DOHH2 (cell line): ENCODE data around the gene IL23R.

Experiments
- H3F3A ChIP-seq: fragments of 200-600 bp; sonication (generic), shearing (Covaris generic); 2 replicates; pipeline ENCODE4 v1.6.0; 2016; ENCODE audit warnings: antibody characterized with exemption, mild to moderate bottlenecking; ENCODE audit not compliant: control insufficient read depth, insufficient read depth
- H3K27ac ChIP-seq: fragments of 200-600 bp; sonication (generic); 2 replicates; pipeline ENCODE4 v1.5.1; 2014; ENCODE audit warnings: low read depth, mild to moderate bottlenecking, low read length, moderate library complexity
- H3K27me3 ChIP-seq: fragments of 200-600 bp; sonication (generic); 2 replicates; pipeline ENCODE4 v1.6.1; 2014; ENCODE audit warnings: mild to moderate bottlenecking, low read length, mixed read lengths; ENCODE audit not compliant: control insufficient read depth
- H3K36me3 ChIP-seq: fragments of 200-600 bp; sonication (generic); 2 replicates; pipeline ENCODE4 v1.6.1; 2014; ENCODE audit warnings: mild to moderate bottlenecking, low read length, moderate library complexity, mixed read lengths; ENCODE audit not compliant: control insufficient read depth
- H3K4me1 ChIP-seq: fragments of 200-600 bp; sonication (generic); 2 replicates; pipeline ENCODE4 v1.6.1; 2014; ENCODE audit warnings: mild to moderate bottlenecking, low read length, mixed read lengths; ENCODE audit not compliant: control insufficient read depth
- H3K4me2 ChIP-seq: fragments of 200-600 bp; sonication (generic); 2 replicates; pipeline ENCODE4 v1.6.0; 2014; ENCODE audit warnings: mild to moderate bottlenecking, low read length, moderate library complexity
- H3K4me3 ChIP-seq: fragments of 200-600 bp; sonication (generic); 2 replicates; pipeline ENCODE4 v1.5.1; 2014; ENCODE audit warnings: mild to moderate bottlenecking, low read length, mixed read lengths
- H3K79me2 ChIP-seq: fragments of 200-600 bp; sonication (generic); 2 replicates; pipeline ENCODE4 v1.6.1; 2014; ENCODE audit warnings: mild to moderate bottlenecking, low read length, mixed read lengths; ENCODE audit not compliant: control insufficient read depth
- H3K9me2 ChIP-seq: fragments of 200-600 bp; sonication (generic); replicated peaks from 2 replicates; pipeline ENCODE4 v1.6.1; 2014; ENCODE audit warnings: mild to moderate bottlenecking, low read length, mixed read lengths; ENCODE audit not compliant: control insufficient read depth
- H3K9me3 ChIP-seq: fragments of 200-600 bp; sonication (generic); 2 replicates; pipeline ENCODE4 v1.6.1; 2014; ENCODE audit warnings: antibody characterized with exemption, low read length, mixed read lengths; ENCODE audit not compliant: control insufficient read depth, insufficient read depth
- H4K20me1 ChIP-seq: fragments of 200-600 bp; sonication (generic); 2 replicates; pipeline ENCODE4 v1.6.0; 2014; ENCODE audit warnings: low read depth, mild to moderate bottlenecking, antibody characterized with exemption, low read length, moderate library complexity; ENCODE audit not compliant: control insufficient read depth, insufficient read depth
- EZH2phosphoT487 ChIP-seq: fragments of 200-600 bp; sonication (generic); IDR thresholded peaks from 2 replicates; pipeline ENCODE4 v1.6.1; 2017; ENCODE audit warnings: borderline replicate concordance, mild to moderate bottlenecking, antibody characterized with exemption, low read length, moderate library complexity, mixed read lengths
- TF ChIP-seq, protein P1 (sequence below): fragments of 200-600 bp; sonication (generic); IDR thresholded peaks from one replicate; pipeline ENCODE4 v1.5.1; 2014; ENCODE audit warnings: antibody characterized with exemption, mild to moderate bottlenecking, low read depth, low read length; ENCODE audit not compliant: poor library complexity, severe bottlenecking

IL23R gene

DNA sequence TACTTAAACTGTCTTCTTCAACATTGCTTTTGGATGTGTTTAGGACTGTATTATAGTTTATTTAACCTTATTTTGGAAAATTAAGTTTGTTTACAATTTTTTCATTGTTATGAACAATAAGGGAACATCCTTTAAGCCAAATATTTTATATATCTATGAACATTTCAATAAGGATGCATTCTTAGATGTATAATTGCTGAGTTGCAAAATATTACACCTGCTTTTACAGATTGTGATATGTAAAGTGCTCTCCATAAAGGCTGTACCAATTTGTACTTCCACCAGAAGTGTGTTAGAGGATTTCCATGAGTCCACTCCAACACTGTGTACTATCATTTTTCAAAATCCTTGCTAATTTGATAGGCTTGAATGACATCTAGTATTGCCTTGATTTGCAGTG, 7.7 kb downstream of the IL23R start:
- TF ChIP-seq EZH2phosphoT487 = no peak
- TF ChIP-seq, protein P1, sequence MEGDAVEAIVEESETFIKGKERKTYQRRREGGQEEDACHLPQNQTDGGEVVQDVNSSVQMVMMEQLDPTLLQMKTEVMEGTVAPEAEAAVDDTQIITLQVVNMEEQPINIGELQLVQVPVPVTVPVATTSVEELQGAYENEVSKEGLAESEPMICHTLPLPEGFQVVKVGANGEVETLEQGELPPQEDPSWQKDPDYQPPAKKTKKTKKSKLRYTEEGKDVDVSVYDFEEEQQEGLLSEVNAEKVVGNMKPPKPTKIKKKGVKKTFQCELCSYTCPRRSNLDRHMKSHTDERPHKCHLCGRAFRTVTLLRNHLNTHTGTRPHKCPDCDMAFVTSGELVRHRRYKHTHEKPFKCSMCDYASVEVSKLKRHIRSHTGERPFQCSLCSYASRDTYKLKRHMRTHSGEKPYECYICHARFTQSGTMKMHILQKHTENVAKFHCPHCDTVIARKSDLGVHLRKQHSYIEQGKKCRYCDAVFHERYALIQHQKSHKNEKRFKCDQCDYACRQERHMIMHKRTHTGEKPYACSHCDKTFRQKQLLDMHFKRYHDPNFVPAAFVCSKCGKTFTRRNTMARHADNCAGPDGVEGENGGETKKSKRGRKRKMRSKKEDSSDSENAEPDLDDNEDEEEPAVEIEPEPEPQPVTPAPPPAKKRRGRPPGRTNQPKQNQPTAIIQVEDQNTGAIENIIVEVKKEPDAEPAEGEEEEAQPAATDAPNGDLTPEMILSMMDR = no peak
- H3K9me2 ChIP-seq = no peaks in the 10 kb centered on the region
- H3K79me2 ChIP-seq = no peaks in the 10 kb centered on the region
- H3F3A ChIP-seq = no peaks in the 10 kb centered on the region
- H3K36me3 ChIP-seq = no peaks in the 10 kb centered on the region
- H3K4me1 ChIP-seq = no peaks in the 10 kb centered on the region
- no peaks in the 10 kb centered on the region for H3K27me3 ChIP-seq
- H3K9me3 ChIP-seq = no peaks in the 10 kb centered on the region
- no peak overlapping the region for H3K27ac ChIP-seq
- H3K4me3 ChIP-seq = no peak overlapping the region
- no peak overlapping the region for H3K4me2 ChIP-seq
- H4K20me1 ChIP-seq = no peaks in the 10 kb centered on the region

DNA sequence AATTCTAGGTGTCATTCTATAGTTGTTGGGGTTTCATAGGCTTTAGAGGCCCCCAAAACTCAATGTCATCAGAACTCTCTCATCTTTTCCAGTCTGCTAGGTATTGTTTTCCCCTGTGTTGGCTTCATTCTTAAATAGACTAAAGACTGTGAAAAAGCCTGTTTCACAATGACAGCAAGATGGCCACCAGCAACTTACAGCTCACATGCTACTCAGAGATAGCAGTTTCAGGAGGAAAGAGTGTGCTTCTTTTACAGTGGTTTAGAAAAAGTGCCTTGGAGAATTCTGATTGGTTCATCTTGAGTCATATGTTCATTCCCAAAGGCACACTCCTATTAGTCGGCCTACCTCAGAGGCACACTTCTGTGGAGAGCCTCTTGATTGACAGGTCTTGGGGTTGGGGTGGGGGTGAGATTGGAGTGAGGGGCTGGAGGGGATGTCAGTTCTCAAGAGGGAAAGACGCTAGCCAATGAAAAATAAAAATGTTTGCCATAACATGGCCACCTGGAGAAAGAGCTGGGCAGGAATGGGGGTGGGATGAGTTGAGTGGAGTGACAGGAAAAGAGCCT, 8.5 kb downstream of the IL23R start:
- H4K20me1 ChIP-seq = no peaks in the 10 kb centered on the region
- H3K9me3 ChIP-seq = no peaks in the 10 kb centered on the region
- H3F3A ChIP-seq = no peaks in the 10 kb centered on the region
- H3K4me3 ChIP-seq = no peak overlapping the region
- H3K9me2 ChIP-seq = no peaks in the 10 kb centered on the region
- H3K4me2 ChIP-seq = no peak overlapping the region
- no peaks in the 10 kb centered on the region for H3K27me3 ChIP-seq
- no peaks in the 10 kb centered on the region for H3K4me1 ChIP-seq
- no peak overlapping the region for H3K27ac ChIP-seq
- H3K79me2 ChIP-seq = no peaks in the 10 kb centered on the region
- TF ChIP-seq, protein P1 = no peak
- no peak for TF ChIP-seq EZH2phosphoT487
- H3K36me3 ChIP-seq = no peaks in the 10 kb centered on the region

DNA sequence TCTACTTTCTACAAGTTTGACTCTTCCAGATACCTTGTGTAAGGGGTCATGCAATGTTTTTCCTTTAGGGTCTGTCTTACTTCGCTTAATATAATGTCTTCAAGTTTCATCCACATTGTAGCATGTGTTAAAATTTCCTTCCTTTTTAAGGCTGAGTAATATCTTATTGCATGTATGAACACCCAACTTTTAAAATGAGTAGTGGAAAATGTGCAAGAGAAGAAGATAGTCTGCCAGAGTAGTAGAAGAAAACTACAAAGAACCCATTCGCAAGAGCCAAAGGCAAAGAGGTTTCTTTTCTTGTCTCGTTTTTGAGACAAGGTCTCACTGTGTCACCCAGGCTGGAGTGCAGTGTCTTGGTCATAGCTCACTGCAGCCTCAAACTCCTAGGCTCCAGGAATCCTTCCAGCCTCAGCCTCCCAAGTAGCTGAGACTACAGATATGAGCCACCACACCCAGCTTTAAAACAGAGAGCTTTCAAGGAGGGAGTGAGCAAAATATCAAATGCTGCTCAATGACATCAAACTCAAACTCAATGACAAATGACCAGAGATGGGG, 9.4 kb downstream of the IL23R start:
- Histone ChIP-seq H3K9me2 (no peaks in the 10 kb centered on the region), H3K4me2 (no peak overlapping the region), H3K27me3 (no peaks in the 10 kb centered on the region), H3K79me2 (no peaks in the 10 kb centered on the region), H3F3A (no peaks in the 10 kb centered on the region), H3K27ac (no peak overlapping the region), H3K9me3 (no peaks in the 10 kb centered on the region), H4K20me1 (no peaks in the 10 kb centered on the region), H3K4me3 (no peak overlapping the region), H3K36me3 (no peaks in the 10 kb centered on the region), H3K4me1 (no peaks in the 10 kb centered on the region)
- no peak for TF ChIP-seq EZH2phosphoT487
- TF ChIP-seq, protein P1 = no peak
